HepG2 (cell line): Measurements from ENCODE around the gene IER5L. TPM values are rescaled to one million over a fixed set of nuclear protein-coding genes. Genes with fewer than 3 reads are reported as not detected.

ENCODE experiments used
- ATAC-seq: fragments of 200-7000 bp; cut with Tn5 transposase; 3 replicates; pipeline ENCODE4 v1.9.1; 2020; ENCODE audit warnings: mild to moderate bottlenecking, moderate library complexity
- BruUV-seq: library from RNA; stranded (reverse); fragments of 400-500 nt; replicated peaks from 2 replicates; lab custom pipeline; 2021; lab: Mats Ljungman, UMichigan
- CTCF ChIA-PET: fragments of 300-600 bp; formaldehyde crosslinking; extraction: SDS; loops from one replicate; lab custom pipeline; 2021; ENCODE audit warnings: low total read pairs, inconsistent platforms, low intra/inter-chr PET ratio; lab: Yijun Ruan, JAX
- POLR2A ChIA-PET: fragments of 350-600 bp; sonication (Branson Sonifier 250); formaldehyde crosslinking; loops from one replicate; lab custom pipeline; 2020; ENCODE audit warnings: antibody characterized with exemption, inconsistent platforms; lab: Yijun Ruan, JAX
- DNase-seq: peaks from one replicate; pipeline ENCODE4 v3.0.0-alpha.2; 2015; ENCODE audit warnings: low spot score
- FAIRE-seq: peaks from 3 replicates; lab custom pipeline; 2011; peaks lifted over from hg19 to GRCh38; lab: Jason Lieb, UNC
- H2AFZ ChIP-seq: one replicate; pipeline ENCODE4 v1.6.1; 2011; ENCODE audit warnings: low read length, inconsistent platforms
- H3K27ac ChIP-seq: fragments of 300-600 bp; 3 replicates; pipeline ENCODE4 v1.8.0; 2011; ENCODE audit warnings: mixed run types, mild to moderate bottlenecking, mixed read lengths, low read length, inconsistent platforms; ENCODE audit not compliant: insufficient read depth; ENCODE audit errors: extremely low read length
- H3K27me3 ChIP-seq, 2 experiments: fragments of 200-600 bp in 1 of 2; 2 replicates in 1 of 2; 3 replicates in 1 of 2; pipeline versions ENCODE4 v1.6.0 to v1.8.0; 2011; ENCODE audit warnings: low read length in 2 of 2, mild to moderate bottlenecking in 2 of 2, moderate library complexity in 2 of 2, inconsistent platforms in 1 of 2; ENCODE audit not compliant: insufficient read depth in 2 of 2, control insufficient read depth in 1 of 2
- H3K36me3 ChIP-seq, 2 experiments: fragments of 200-600 bp in 1 of 2; replicated peaks in 1 of 2; 2 replicates in 1 of 2; 3 replicates in 1 of 2; pipeline versions ENCODE4 v1.5.1 to v1.8.0; 2011; ENCODE audit warnings: low read length in 2 of 2, inconsistent platforms in 1 of 2; ENCODE audit not compliant: insufficient read depth in 2 of 2, control insufficient read depth in 1 of 2
- H3K4me1 ChIP-seq: 2 replicates; pipeline ENCODE4 v1.5.1; 2012; ENCODE audit warnings: low read length, inconsistent platforms; ENCODE audit not compliant: insufficient read depth
- H3K4me2 ChIP-seq: 2 replicates; pipeline ENCODE4 v1.6.0; 2011; ENCODE audit warnings: low read depth, low read length, inconsistent platforms
- H3K4me3 ChIP-seq, 3 experiments: fragments of 200-600 bp in 1 of 3; sonication (generic), shearing (Covaris generic) in 1 of 3; replicated peaks in 1 of 3; 2 replicates each; pipeline ENCODE4 v1.5.1; 2011 to 2016; ENCODE audit warnings: low read length in 3 of 3, inconsistent platforms in 2 of 3, low read depth in 2 of 3, mild to moderate bottlenecking in 2 of 3, control low read depth in 1 of 3, mixed read lengths in 1 of 3; ENCODE audit not compliant: insufficient read depth in 1 of 3
- H3K79me2 ChIP-seq: one replicate; pipeline ENCODE4 v1.6.1; 2011; ENCODE audit warnings: low read length, inconsistent platforms; ENCODE audit not compliant: insufficient read depth
- H3K9ac ChIP-seq: 2 replicates; pipeline ENCODE4 v1.6.0; 2011; ENCODE audit warnings: mild to moderate bottlenecking, low read depth, low read length, inconsistent platforms; ENCODE audit not compliant: insufficient read depth
- H3K9me3 ChIP-seq: 2 replicates; pipeline ENCODE4 v1.5.1; 2012; ENCODE audit warnings: mild to moderate bottlenecking, low read length
- H4K20me1 ChIP-seq: 2 replicates; pipeline ENCODE4 v1.6.0; 2011; ENCODE audit warnings: inconsistent platforms, mild to moderate bottlenecking, low read length, moderate library complexity; ENCODE audit not compliant: insufficient read depth
- AGO1 ChIP-seq: fragments of 200-400 bp; formaldehyde crosslinking; IDR thresholded peaks from 2 replicates; pipeline ENCODE4 v1.6.1; 2017; ENCODE audit warnings: mild to moderate bottlenecking, low read depth, low read length, moderate library complexity; ENCODE audit not compliant: poor library complexity, severe bottlenecking
- ETS1 ChIP-seq: sonication (generic); formaldehyde crosslinking; IDR thresholded peaks from 2 replicates; pipeline ENCODE4 v1.4.0; 2020; ENCODE audit warnings: missing genetic modification reagents
- GLI4 ChIP-seq: sonication (generic); formaldehyde crosslinking; IDR thresholded peaks from 2 replicates; pipeline ENCODE4 v1.5.1; 2020; ENCODE audit warnings: missing genetic modification reagents, mild to moderate bottlenecking, moderate library complexity, borderline replicate concordance
- HES4 ChIP-seq: sonication (generic); formaldehyde crosslinking; IDR thresholded peaks from 2 replicates; pipeline ENCODE4 v1.9.0; 2021; ENCODE audit warnings: mild to moderate bottlenecking, missing genetic modification reagents, borderline replicate concordance
- KLF6 ChIP-seq: IDR thresholded peaks from 2 replicates; pipeline ENCODE4 v1.8.0; 2016; ENCODE audit warnings: missing biosample characterization, missing genetic modification reagents
- LCORL ChIP-seq, 2 experiments: fragments of 450-650 bp in 1 of 2; sonication (generic) in 1 of 2; formaldehyde crosslinking in 1 of 2; IDR thresholded peaks; 2 replicates each; pipeline versions ENCODE4 v1.5.0 to v1.6.1; 2017 to 2020; ENCODE audit warnings: antibody characterized with exemption in 1 of 2, missing genetic modification reagents in 1 of 2
- RCOR2 ChIP-seq: IDR thresholded peaks from 2 replicates; pipeline ENCODE4 v1.6.1; 2016; ENCODE audit warnings: missing biosample characterization, missing genetic modification reagents
- TAF1 ChIP-seq: sonication (generic); formaldehyde crosslinking; IDR thresholded peaks from 2 replicates; pipeline ENCODE4 v1.4.0; 2020; ENCODE audit warnings: missing genetic modification reagents
- TFDP2 ChIP-seq: sonication (generic); formaldehyde crosslinking; IDR thresholded peaks from 2 replicates; pipeline ENCODE4 v1.4.0; 2020; ENCODE audit warnings: missing genetic modification reagents
- ZFP36 ChIP-seq: fragments of 150-350 bp; IDR thresholded peaks from 2 replicates; pipeline ENCODE4 v1.6.1; 2018; ENCODE audit warnings: borderline replicate concordance, low read length, low read depth; ENCODE audit not compliant: partially characterized antibody
- ZFX ChIP-seq: sonication (generic); formaldehyde crosslinking; IDR thresholded peaks from 2 replicates; pipeline ENCODE4 v1.4.0; 2020; ENCODE audit warnings: mild to moderate bottlenecking, low read depth, missing genetic modification reagents, moderate library complexity
- ZMYM3 ChIP-seq: sonication (generic); formaldehyde crosslinking; IDR thresholded peaks from 2 replicates; pipeline ENCODE4 v1.5.1; 2020; ENCODE audit warnings: mild to moderate bottlenecking, missing genetic modification reagents
- ZNF784 ChIP-seq: sonication (generic); formaldehyde crosslinking; IDR thresholded peaks from 2 replicates; pipeline ENCODE4 v1.5.1; 2020; ENCODE audit warnings: missing genetic modification reagents, mild to moderate bottlenecking, borderline replicate concordance
- WGBS: methylation state at CpG from one replicate; pipeline ENCODE4 v1.1.6; 2017; ENCODE audit warnings: low lambda C conversion rate; 5-methylcytosine and 5-hydroxymethylcytosine counted together
- in situ Hi-C: cut with HindIII; loops from 2 replicates; pipeline ENCODE4 v1.10.0; 2017; ENCODE audit warnings: low pct_unique_long_range_greater_than_20kb; ENCODE audit not compliant: extremely low pct_ligation_motif_present
- intact Hi-C: fragments of 100-400 bp; cut with micrococcal nuclease; formaldehyde crosslinking; loops from one replicate; pipeline ENCODE4 v1.10.0; 2022; ENCODE audit not compliant: unreplicated experiment
- polyA plus RNA-seq, 8 experiments: library from polyadenylated mRNA; depleted of rRNA in 3 of 8; stranded (reverse) in 7 of 8; unstranded in 1 of 8; fragments of >200 nt; fragmentation: Illumina TruSeq in 4 of 8; extraction: Trizol in 4 of 8; gene quantifications; 2 replicates each; pipeline versions ENCODE4 v1.2.1 to v1.2.3, GENCODE V29; 2011 to 2016; ENCODE audit warnings: low read depth in 4 of 8, missing spikeins in 1 of 8, mixed read lengths in 1 of 8; ENCODE audit not compliant: insufficient read depth in 1 of 8
- total RNA-seq, 5 experiments: library from RNA; depleted of rRNA; stranded (reverse); fragments of >200 nt; fragmentation: Illumina TruSeq; extraction: Trizol; gene quantifications; 2 replicates each; pipeline ENCODE4 v1.2.3, GENCODE V29; 2016; ENCODE audit warnings: low read depth in 1 of 5
- TF ChIP-seq, protein P1 (sequence below): IDR thresholded peaks from 2 replicates; pipeline ENCODE4 v1.6.1; 2016; ENCODE audit warnings: missing compliant biosample characterization, missing genetic modification reagents, borderline replicate concordance
- TF ChIP-seq, protein P2 (sequence below): fragments of 450-650 bp; IDR thresholded peaks from 2 replicates; pipeline ENCODE4 v1.6.1; 2017

The IER5L gene
- total and polyA plus RNA-seq, 2 of the 13 experiments (the other 11 are each of a cell fraction or from before 2014, with no cell fraction given), result 1.8 to 3.3 TPM

DNA sequence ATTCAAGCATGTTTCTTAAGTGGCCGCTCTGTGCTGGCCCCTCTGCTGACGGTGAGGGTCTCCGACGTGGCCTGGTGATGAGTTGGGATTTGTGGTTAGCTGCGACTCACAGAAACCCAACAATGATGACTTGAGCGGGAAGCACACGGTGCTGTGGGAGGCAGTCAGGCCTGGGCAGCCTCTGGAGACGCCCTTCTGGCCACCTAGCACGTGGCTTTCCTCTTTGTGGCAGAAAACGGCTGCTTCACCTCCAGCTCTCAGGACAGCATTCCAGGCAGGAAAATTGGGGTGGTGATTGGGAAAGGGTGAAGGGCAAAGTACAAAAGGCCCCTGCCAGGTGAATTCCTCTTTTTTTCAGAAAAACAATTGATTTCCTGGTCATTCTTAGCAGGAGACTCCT is 17.5 kb upstream of the IER5L start (continued):
- TF ChIP-seq ZFX (CRISPR knock-in tag) (0 out of 2 replicates have a peak, but pooled peaks have one; percentile 23), TFDP2 (CRISPR knock-in tag) (peak; percentile 57), KLF6 (CRISPR knock-in tag) (no peak), TAF1 (CRISPR knock-in tag) (0 out of 2 replicates have a peak, but pooled peaks have one; percentile 21), LCORL (IDR thresholded peaks at IDR 0.05) (0 out of 2 replicates have a peak, but pooled peaks have one; percentile 30), LCORL (CRISPR knock-in tag; IDR thresholded peaks at IDR 0.05) (no peak), AGO1 (no peak), HES4 (CRISPR knock-in tag) (0 out of 2 replicates have a peak, but pooled peaks have one; percentile 40)
- TF ChIP-seq, protein P1, sequence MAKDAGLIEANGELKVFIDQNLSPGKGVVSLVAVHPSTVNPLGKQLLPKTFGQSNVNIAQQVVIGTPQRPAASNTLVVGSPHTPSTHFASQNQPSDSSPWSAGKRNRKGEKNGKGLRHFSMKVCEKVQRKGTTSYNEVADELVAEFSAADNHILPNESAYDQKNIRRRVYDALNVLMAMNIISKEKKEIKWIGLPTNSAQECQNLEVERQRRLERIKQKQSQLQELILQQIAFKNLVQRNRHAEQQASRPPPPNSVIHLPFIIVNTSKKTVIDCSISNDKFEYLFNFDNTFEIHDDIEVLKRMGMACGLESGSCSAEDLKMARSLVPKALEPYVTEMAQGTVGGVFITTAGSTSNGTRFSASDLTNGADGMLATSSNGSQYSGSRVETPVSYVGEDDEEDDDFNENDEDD, result peak; percentile 61; the same call in 1 of the 2 replicates

DNA sequence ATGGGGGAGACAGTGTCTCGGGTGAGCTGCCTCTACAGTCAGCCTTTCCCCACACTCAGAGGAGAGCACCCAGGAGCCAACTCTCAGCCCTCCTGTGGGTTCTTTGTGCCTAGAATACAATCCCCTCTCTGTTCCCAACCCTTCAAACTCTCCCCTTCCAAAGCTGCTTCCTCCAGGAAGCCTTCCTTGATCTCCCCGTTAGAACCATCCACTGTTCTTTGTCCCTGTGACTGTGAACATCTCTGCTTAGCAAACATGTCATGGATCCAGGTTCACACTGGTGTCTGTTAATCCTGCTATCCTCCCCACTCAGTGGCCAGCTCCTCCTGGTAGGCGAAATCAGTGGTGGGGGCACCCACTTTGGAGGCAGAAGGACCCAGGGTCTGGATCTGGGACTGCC is 16.2 kb upstream of the IER5L start:
- no TSS peak for BruUV-seq
- POLR2A ChIA-PET, result no interaction called here
- no peak for FAIRE-seq
- Histone ChIP-seq H3K27me3 (peaks cover 3 to 20% of the 10 kb centered on the region in 2 experiments; a peak in 3 of 5 replicates), H3K27ac (no peak overlapping the region), H3K4me3 (no peak overlapping the region), H3K4me2 (no peak overlapping the region), H3K9me3 (no peaks in the 10 kb centered on the region), H2AFZ (no peak overlapping the region), H3K9ac (no peak overlapping the region), H3K36me3 (no peaks in the 10 kb centered on the region), H3K4me1 (peaks cover 26% of the 10 kb centered on the region), H3K79me2 (no peaks in the 10 kb centered on the region), H4K20me1 (no peaks in the 10 kb centered on the region)
- 24% methylated on average over 3 of the region's 3 CpGs for WGBS
- in situ Hi-C loops (no loop called here), intact Hi-C loops (no loop called here)
- DNase-seq, result no peak
- CTCF ChIA-PET, result no interaction called here
- peak; percentile 32 for ATAC-seq
- TF ChIP-seq ZMYM3, result peak; percentile 67
- TF ChIP-seq ETS1 (CRISPR knock-in tag), result no peak
- TF ChIP-seq GLI4 (CRISPR knock-in tag), result no peak
- TF ChIP-seq ZFP36, result peak; percentile 95
- no peak for TF ChIP-seq RCOR2 (CRISPR knock-in tag)
- TF ChIP-seq, protein P2, sequence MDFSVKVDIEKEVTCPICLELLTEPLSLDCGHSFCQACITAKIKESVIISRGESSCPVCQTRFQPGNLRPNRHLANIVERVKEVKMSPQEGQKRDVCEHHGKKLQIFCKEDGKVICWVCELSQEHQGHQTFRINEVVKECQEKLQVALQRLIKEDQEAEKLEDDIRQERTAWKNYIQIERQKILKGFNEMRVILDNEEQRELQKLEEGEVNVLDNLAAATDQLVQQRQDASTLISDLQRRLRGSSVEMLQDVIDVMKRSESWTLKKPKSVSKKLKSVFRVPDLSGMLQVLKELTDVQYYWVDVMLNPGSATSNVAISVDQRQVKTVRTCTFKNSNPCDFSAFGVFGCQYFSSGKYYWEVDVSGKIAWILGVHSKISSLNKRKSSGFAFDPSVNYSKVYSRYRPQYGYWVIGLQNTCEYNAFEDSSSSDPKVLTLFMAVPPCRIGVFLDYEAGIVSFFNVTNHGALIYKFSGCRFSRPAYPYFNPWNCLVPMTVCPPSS, result no peak
- TF ChIP-seq ZNF784 (CRISPR knock-in tag), result no peak
